H1 (cell line): ENCODE measurements around the gene NAPA. TPM values are rescaled to one million over a fixed set of nuclear protein-coding genes. Genes with fewer than 3 reads are reported as not detected.

Experiments used
- ASH2L ChIP-seq: fragments of 200-600, 300-600 bp; sonication (generic); IDR thresholded peaks from one replicate; pipeline ENCODE4 v1.7.1; 2017; ENCODE audit warnings: low read length
- CHD2 ChIP-seq: IDR thresholded peaks from 2 replicates; pipeline ENCODE4 v1.6.1; 2012; ENCODE audit warnings: low read length, improper control_type of control experiment
- GABPA ChIP-seq: IDR thresholded peaks from 2 replicates; pipeline ENCODE4 v1.6.1; 2011; ENCODE audit warnings: mild to moderate bottlenecking, low read length, moderate library complexity, borderline replicate concordance; ENCODE audit not compliant: insufficient read depth
- KDM1A ChIP-seq: fragments of 200-600, 300-600 bp; sonication (generic); IDR thresholded peaks from 2 replicates; pipeline ENCODE4 v1.7.1; 2016; ENCODE audit warnings: mild to moderate bottlenecking, low read length, borderline replicate concordance
- SP2 ChIP-seq: IDR thresholded peaks from 2 replicates; pipeline ENCODE4 v1.6.1; 2012; ENCODE audit warnings: mild to moderate bottlenecking, low read length, inconsistent platforms
- polyA plus RNA-seq, 7 experiments: library from polyadenylated mRNA; depleted of rRNA in 3 of 7; stranded (reverse) in 5 of 7; unstranded in 2 of 7; fragments of >200 nt in 5 of 7; fragments of 200-250 nt in 2 of 7; gene quantifications; 1 replicate in 5 of 7; 2 replicates in 1 of 7; 4 replicates in 1 of 7; pipeline versions ENCODE4 v1.2.1 to v1.2.3, GENCODE V29; 2011 to 2013; ENCODE audit warnings: missing spikeins in 2 of 7, mixed read lengths in 2 of 7
- total RNA-seq: library from RNA; stranded (reverse); fragmentation: NEBNext Ultra II Directional; extraction: Animal tissue kit (Norgen Biotek cat#: 25700); gene quantifications from 2 replicates; pipeline ENCODE4 v1.2.1, GENCODE V29; 2021

NAPA gene
- total and polyA plus RNA-seq, 2 of the 8 experiments (the other 6 are each of a cell fraction or from before 2014, with no cell fraction given), result 58.5 to 78.2 TPM

GRCh38 chr19:47545061-47545948 lies 30.4 kb upstream of the NAPA start (continued):
- TF ChIP-seq GABPA, result no peak
- no peak for TF ChIP-seq ASH2L
- TF ChIP-seq SP2, result no peak
- no peak for TF ChIP-seq CHD2
- no peak for TF ChIP-seq KDM1A
